ENCODE measurements around the gene ZBED5.
"Not testable (repeated sequence)": the region's sequence is repeated elsewhere in the genome, so short reads cannot be mapped to it uniquely, and the experiment has no call there.

ZBED5 gene

GRCh38 chr11:10857709-10858438 is at the start of gene ZBED5:
ZBED5 (minus strand) TSS chr11:10858053; CDS start chr11:10854945, 3,108 bp downstream.
- DNase-seq (ENCODE audit: low read depth): peak; percentile 92

GRCh38 chr11:10906521-10906920 is 48.7 kb upstream of the ZBED5 start:
- DNase-seq (ENCODE audit: low read depth): no peak

- DNase-seq (ENCODE audit: low read depth): no peak
Measured at GRCh38 chr11:10902301-10903063, 44.6 kb upstream of the ZBED5 start.

GRCh38 chr11:10900681-10901415 is 43.0 kb upstream of the ZBED5 start:
- no peak for DNase-seq (ENCODE audit: low read depth)

GRCh38 chr11:10899121-10899830 is 41.4 kb upstream of the ZBED5 start:
- no peak for DNase-seq (ENCODE audit: low read depth)

GRCh38 chr11:10898763-10899025 is 40.8 kb upstream of the ZBED5 start:
- no peak for DNase-seq (ENCODE audit: low read depth)

GRCh38 chr11:10898003-10898762 is 40.3 kb upstream of the ZBED5 start:
- no peak for DNase-seq (ENCODE audit: low read depth)

- no peak for DNase-seq (ENCODE audit: low read depth)
Measured at GRCh38 chr11:10897150-10897549, 39.3 kb upstream of the ZBED5 start.

GRCh38 chr11:10896493-10896892 is 38.6 kb upstream of the ZBED5 start:
- DNase-seq (ENCODE audit: low read depth): no peak

- DNase-seq (ENCODE audit: low read depth): no peak
Measured at GRCh38 chr11:10895285-10895684, 37.4 kb upstream of the ZBED5 start.

- no peak for DNase-seq (ENCODE audit: low read depth)
Measured at GRCh38 chr11:10894666-10895065, 36.8 kb upstream of the ZBED5 start.

GRCh38 chr11:10893714-10894151 is 35.9 kb upstream of the ZBED5 start:
- DNase-seq (ENCODE audit: low read depth): no peak

- no peak for DNase-seq (ENCODE audit: low read depth)
Measured at GRCh38 chr11:10892250-10892649, 34.4 kb upstream of the ZBED5 start.

GRCh38 chr11:10891151-10891720 is 33.4 kb upstream of the ZBED5 start:
- DNase-seq (ENCODE audit: low read depth): no peak

GRCh38 chr11:10890083-10890482 is 32.2 kb upstream of the ZBED5 start:
- not testable (repeated sequence) for DNase-seq (ENCODE audit: low read depth)

GRCh38 chr11:10887307-10887706 is 29.5 kb upstream of the ZBED5 start:
- DNase-seq (ENCODE audit: low read depth): no peak

- DNase-seq (ENCODE audit: low read depth): no peak
Measured at GRCh38 chr11:10886652-10887250, 28.9 kb upstream of the ZBED5 start.

- DNase-seq (ENCODE audit: low read depth): no peak
Measured at GRCh38 chr11:10885703-10886363, 28.0 kb upstream of the ZBED5 start.

- not testable (repeated sequence) for DNase-seq (ENCODE audit: low read depth)
Measured at GRCh38 chr11:10884292-10884691, 26.4 kb upstream of the ZBED5 start.

- no peak for DNase-seq (ENCODE audit: low read depth)
Measured at GRCh38 chr11:10881892-10882291, 24.0 kb upstream of the ZBED5 start.

Data from stimulated activated CD8-positive, alpha-beta memory T cell treated with anti-CD3 and anti-CD28 coated beads, Interleukin-4, amount 100 ng/mL, for 24 hours (primary cell).